GM23248 (cell line): ENCODE measurements around the gene DENND5B. TPM values are rescaled to one million over a fixed set of nuclear protein-coding genes. Genes with fewer than 3 reads are reported as not detected.

Experiments
- DNase-seq: peaks from one replicate; pipeline ENCODE4 v3.0.0-alpha.2; 2015
- H2AFZ ChIP-seq: fragments of 200-600 bp; sonication (generic); 2 replicates; pipeline ENCODE4 v1.6.1; 2016; ENCODE audit warnings: antibody characterized with exemption
- H3F3A ChIP-seq: fragments of 200-600 bp; sonication (generic); 2 replicates; pipeline ENCODE4 v1.6.1; 2016; ENCODE audit warnings: mild to moderate bottlenecking, antibody characterized with exemption, mixed run types; ENCODE audit not compliant: insufficient read depth
- H3K27ac ChIP-seq: fragments of 200-600 bp; sonication (generic); 2 replicates; pipeline ENCODE4 v1.5.1; 2016; ENCODE audit warnings: mild to moderate bottlenecking
- H3K27me3 ChIP-seq: fragments of 200-600 bp; sonication (generic); replicated peaks from 2 replicates; pipeline ENCODE4 v1.6.1; 2016; ENCODE audit warnings: mild to moderate bottlenecking; ENCODE audit not compliant: insufficient read depth
- H3K36me3 ChIP-seq: fragments of 200-600 bp; sonication (generic); 2 replicates; pipeline ENCODE4 v1.6.1; 2016; ENCODE audit warnings: low read depth, mild to moderate bottlenecking
- H3K4me1 ChIP-seq: fragments of 200-600 bp; sonication (generic); 2 replicates; pipeline ENCODE4 v1.6.1; 2016; ENCODE audit warnings: mild to moderate bottlenecking; ENCODE audit not compliant: insufficient read depth
- H3K4me2 ChIP-seq: fragments of 200-600 bp; sonication (generic); one replicate; pipeline ENCODE4 v1.6.1; 2016; ENCODE audit warnings: mild to moderate bottlenecking; ENCODE audit not compliant: unreplicated experiment
- H3K4me3 ChIP-seq: fragments of 200-600 bp; sonication (generic); 2 replicates; pipeline ENCODE4 v1.5.1; 2016; ENCODE audit warnings: mild to moderate bottlenecking
- H3K79me2 ChIP-seq: fragments of 200-600 bp; sonication (generic); 2 replicates; pipeline ENCODE4 v1.6.1; 2016; ENCODE audit warnings: mild to moderate bottlenecking; ENCODE audit not compliant: insufficient read depth
- H3K9ac ChIP-seq: fragments of 200-600 bp; sonication (generic); 2 replicates; pipeline ENCODE4 v1.6.1; 2016; ENCODE audit warnings: mild to moderate bottlenecking
- H3K9me2 ChIP-seq: fragments of 200-600 bp; sonication (generic); 2 replicates; pipeline ENCODE4 v1.6.1; 2016; ENCODE audit warnings: mixed run types, mild to moderate bottlenecking, moderate library complexity; ENCODE audit not compliant: insufficient read depth
- H3K9me3 ChIP-seq: fragments of 200-600 bp; sonication (generic); one replicate; pipeline ENCODE4 v1.6.1; 2017; ENCODE audit warnings: low read depth
- H4K20me1 ChIP-seq: fragments of 200-600 bp; sonication (generic); 2 replicates; pipeline ENCODE4 v1.6.0; 2016; ENCODE audit not compliant: insufficient read depth
- EZH2 ChIP-seq: fragments of 200-600 bp; sonication (generic); IDR thresholded peaks from 2 replicates; pipeline ENCODE4 v1.6.1; 2018; ENCODE audit warnings: antibody characterized with exemption, mild to moderate bottlenecking; ENCODE audit not compliant: insufficient read depth, poor library complexity, severe bottlenecking
- EZH2phosphoT487 ChIP-seq: fragments of 200-600 bp; sonication (generic); IDR thresholded peaks from 2 replicates; pipeline ENCODE4 v1.6.1; 2018; ENCODE audit warnings: antibody characterized with exemption, moderate library complexity, mild to moderate bottlenecking, low read depth; ENCODE audit not compliant: insufficient read depth
- WGBS, 2 experiments: methylation state at CpG; one replicate each; pipeline ENCODE4 v1.1.6; 2015 to 2017; ENCODE audit warnings: low lambda C conversion rate in 2 of 2, low coverage in 1 of 2; ENCODE audit errors: missing lambda C conversion rate in 2 of 2; 5-methylcytosine and 5-hydroxymethylcytosine counted together
- in situ Hi-C: fragments of 300-500 bp; cut with MboI; formaldehyde crosslinking; loops from 2 replicates; pipeline ENCODE4 v1.15.0; 2020
- polyA plus RNA-seq: library from polyadenylated mRNA; unstranded; fragments of >200 nt; fragmentation: Nextera tagmentation; extraction: Ambion mirVana; gene quantifications from 2 replicates; pipeline ENCODE4 v1.2.1, GENCODE V29; 2016
- total RNA-seq: library from RNA; depleted of rRNA; stranded (reverse); fragments of >200 nt; shearing (Covaris generic); gene quantifications from 2 replicates; pipeline ENCODE4 v1.2.3, GENCODE V29; 2014

The DENND5B gene
- total and polyA plus RNA-seq, 2 experiments from 2014 or later: 9.9 to 12.0 TPM

- H2AFZ ChIP-seq: peak overlapping the region; percentile 82
- 1 to 2% methylated on average over 15 of the region's 15 CpGs for WGBS, 2 experiments
- TF ChIP-seq EZH2phosphoT487 (no peak), EZH2 (no peak)
- H3K4me2 ChIP-seq: peak overlapping the region; percentile 96
- peaks cover 25% of the 10 kb centered on the region for H3K4me1 ChIP-seq
- H3K36me3 ChIP-seq: no peaks in the 10 kb centered on the region
- peaks cover 49% of the 10 kb centered on the region for H3K79me2 ChIP-seq
- no peaks in the 10 kb centered on the region for H3K27me3 ChIP-seq
- peaks cover 27% of the 10 kb centered on the region for H3F3A ChIP-seq
- H3K9me3 ChIP-seq: no peaks in the 10 kb centered on the region
- peak overlapping the region; percentile 86 for H3K27ac ChIP-seq
- peak overlapping the region; percentile 89 for H3K9ac ChIP-seq
- H3K9me2 ChIP-seq: no peaks in the 10 kb centered on the region
- no peaks in the 10 kb centered on the region for H4K20me1 ChIP-seq
- peak overlapping the region; percentile 83 for H3K4me3 ChIP-seq
- no peak for DNase-seq
- in situ Hi-C loops: no loop called here
Measured at GRCh38 chr12:31589598-31589903, 1.4 kb downstream of the DENND5B start.

- H3K9ac ChIP-seq: peak overlapping the region; percentile 89
- in situ Hi-C loops: no loop called here
- peak overlapping the region; percentile 86 for H3K27ac ChIP-seq
- no peaks in the 10 kb centered on the region for H3K36me3 ChIP-seq
- H4K20me1 ChIP-seq: no peaks in the 10 kb centered on the region
- H3K9me2 ChIP-seq: no peaks in the 10 kb centered on the region
- no peaks in the 10 kb centered on the region for H3K27me3 ChIP-seq
- H3F3A ChIP-seq: peaks cover 29% of the 10 kb centered on the region
- WGBS, 2 experiments: 17 to 18% methylated on average over 3 of the region's 3 CpGs
- peak overlapping the region; percentile 82 for H2AFZ ChIP-seq
- peaks cover 30% of the 10 kb centered on the region for H3K4me1 ChIP-seq
- peak; percentile 53 for DNase-seq
- peak overlapping the region; percentile 83 for H3K4me3 ChIP-seq
- peaks cover 55% of the 10 kb centered on the region for H3K79me2 ChIP-seq
- H3K4me2 ChIP-seq: peak overlapping the region; percentile 96
- no peaks in the 10 kb centered on the region for H3K9me3 ChIP-seq
- no peak for TF ChIP-seq EZH2
- TF ChIP-seq EZH2phosphoT487: no peak
Measured at GRCh38 chr12:31588976-31589375, 2.0 kb downstream of the DENND5B start.

- Histone ChIP-seq H4K20me1 (no peaks in the 10 kb centered on the region), H3K79me2 (peaks cover 77% of the 10 kb centered on the region), H3K27me3 (no peaks in the 10 kb centered on the region), H3K27ac (no peak overlapping the region), H3K4me2 (no peak overlapping the region), H3K36me3 (no peaks in the 10 kb centered on the region), H3K4me1 (peaks cover 45% of the 10 kb centered on the region), H3K4me3 (no peak overlapping the region), H3K9me3 (no peaks in the 10 kb centered on the region), H3K9me2 (no peaks in the 10 kb centered on the region), H3F3A (peaks cover 41% of the 10 kb centered on the region), H3K9ac (no peak overlapping the region), H2AFZ (no peak overlapping the region)
- in situ Hi-C loops: no loop called here
- WGBS, 2 experiments: 97% methylated on average over 4 of the region's 4 CpGs
- no peak for DNase-seq
- TF ChIP-seq EZH2phosphoT487 (no peak), EZH2 (no peak)
Measured at GRCh38 chr12:31586728-31587127, 4.2 kb downstream of the DENND5B start.

DNA sequence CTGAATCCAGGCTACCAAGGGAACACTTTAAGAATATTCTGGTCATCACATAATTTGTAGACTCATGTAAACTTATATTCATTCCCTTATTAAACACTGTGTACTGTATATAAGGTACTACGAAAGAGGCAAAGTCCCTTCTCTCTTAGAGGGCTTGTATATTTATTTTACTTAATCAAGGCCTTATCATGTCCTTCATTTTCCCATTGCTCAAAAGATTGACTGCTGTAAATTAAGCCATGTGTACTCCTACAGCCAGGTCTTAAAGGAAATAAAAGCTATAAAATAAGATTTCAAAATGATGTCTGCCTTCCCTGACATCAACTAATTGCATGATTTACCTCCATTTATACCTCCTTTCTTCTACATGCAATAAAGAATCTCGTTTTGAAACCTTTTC lies 5.0 kb downstream of the DENND5B start:
- Histone ChIP-seq H3K27me3 (no peaks in the 10 kb centered on the region), H3K4me2 (peak overlapping the region; percentile 69), H3K9ac (no peak overlapping the region), H2AFZ (no peak overlapping the region), H3K36me3 (no peaks in the 10 kb centered on the region), H3K4me1 (peaks cover 46% of the 10 kb centered on the region), H3K79me2 (peaks cover 85% of the 10 kb centered on the region), H3K4me3 (no peak overlapping the region), H4K20me1 (no peaks in the 10 kb centered on the region), H3F3A (peaks cover 38% of the 10 kb centered on the region), H3K9me2 (no peaks in the 10 kb centered on the region), H3K9me3 (no peaks in the 10 kb centered on the region), H3K27ac (peak overlapping the region; percentile 61; the same call in 1 of the 2 replicates)
- TF ChIP-seq EZH2phosphoT487 (no peak), EZH2 (no peak)
- in situ Hi-C loops: no loop called here
- 74% methylated on average over 2 of the region's 2 CpGs for WGBS, 2 experiments
- DNase-seq: no peak

DNA sequence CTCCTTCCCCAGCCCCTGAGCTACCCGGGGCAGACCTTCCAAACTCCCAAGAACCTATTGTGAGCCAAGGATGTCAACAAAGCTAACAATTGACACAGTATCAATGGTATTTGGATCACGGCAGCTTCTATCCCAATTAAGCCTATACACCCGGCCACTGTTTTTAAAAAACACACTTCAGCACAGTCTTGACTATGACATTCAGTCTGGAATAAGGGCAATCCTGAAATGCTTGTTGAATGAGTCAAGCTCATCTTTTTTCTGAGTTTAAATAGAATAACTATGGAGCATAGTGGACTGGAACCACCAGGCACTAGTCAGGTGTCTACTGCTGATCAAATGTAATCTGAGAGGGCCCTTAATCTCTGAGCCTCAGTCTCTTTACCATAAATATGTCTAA lies 5.7 kb downstream of the DENND5B start:
- Histone ChIP-seq H3F3A (peaks cover 38% of the 10 kb centered on the region), H2AFZ (peak overlapping the region; percentile 53; the same call in 1 of the 2 replicates), H3K27me3 (no peaks in the 10 kb centered on the region), H4K20me1 (no peaks in the 10 kb centered on the region), H3K9ac (0 out of 2 replicates have a peak overlapping the region, but pooled peaks have one; percentile 19), H3K4me3 (0 out of 2 replicates have a peak overlapping the region, but pooled peaks have one; percentile 34), H3K4me2 (peak overlapping the region; percentile 69), H3K9me3 (no peaks in the 10 kb centered on the region), H3K79me2 (peaks cover 92% of the 10 kb centered on the region), H3K4me1 (peaks cover 46% of the 10 kb centered on the region), H3K36me3 (no peaks in the 10 kb centered on the region), H3K9me2 (no peaks in the 10 kb centered on the region), H3K27ac (peak overlapping the region; percentile 61)
- TF ChIP-seq EZH2phosphoT487: no peak
- no peak for TF ChIP-seq EZH2
- 31 to 36% methylated on average over 3 of the region's 3 CpGs for WGBS, 2 experiments
- peak; percentile 70 for DNase-seq
- in situ Hi-C loops: no loop called here
